Caco-2 (cell line): ENCODE measurements around the gene GALNTL6. TPM values are rescaled to one million over a fixed set of nuclear protein-coding genes. Genes with fewer than 3 reads are reported as not detected.

Experiments used
- BruUV-seq: library from RNA; stranded (reverse); fragments of 400-500 nt; replicated peaks from 2 replicates; lab custom pipeline; 2021; lab: Mats Ljungman, UMichigan
- CTCF ChIA-PET: fragments of 300-600 bp; sonication (Branson Sonifier 250); formaldehyde crosslinking; loops from one replicate; lab custom pipeline; 2022; ENCODE audit warnings: antibody characterized with exemption; lab: Charles Lee
- POLR2A ChIA-PET: fragments of 300-600 bp; sonication (Branson Sonifier 250); formaldehyde crosslinking; loops from one replicate; lab custom pipeline; 2022; ENCODE audit warnings: antibody characterized with exemption; lab: Charles Lee
- DNase-seq, 2 experiments: peaks; one replicate each; pipeline versions ENCODE4 v3.0.0 to v3.0.0-alpha.2; 2020 to 2022
- H3K27me3 ChIP-seq: replicated peaks from 2 replicates; pipeline ENCODE4 v1.6.0; 2011; ENCODE audit warnings: low read length; ENCODE audit not compliant: control insufficient read depth, insufficient read depth
- H3K36me3 ChIP-seq: 2 replicates; pipeline ENCODE4 v1.5.1; 2011; ENCODE audit warnings: low read length; ENCODE audit not compliant: control insufficient read depth, insufficient read depth
- H3K4me1 ChIP-seq: fragments of 250-450 bp; sonication (Bioruptor Pico); 2 replicates; pipeline ENCODE4 v1.5.1; 2020; ENCODE audit warnings: mild to moderate bottlenecking
- H3K4me3 ChIP-seq: 2 replicates; pipeline ENCODE4 v1.5.1; 2011; ENCODE audit warnings: low read depth, mild to moderate bottlenecking, control low read depth, low read length
- H3K9me3 ChIP-seq: fragments of 250-450 bp; sonication (Bioruptor Pico); 2 replicates; pipeline ENCODE4 v1.5.1; 2020; ENCODE audit warnings: mild to moderate bottlenecking, moderate library complexity
- H3K27ac Mint-ChIP-seq: one replicate; pipeline ENCODE4 v1.8.0; 2022; ENCODE audit warnings: mixed read lengths; ENCODE audit not compliant: unreplicated experiment
- H3K27me3 Mint-ChIP-seq: one replicate; pipeline ENCODE4 v1.8.0; 2022; ENCODE audit warnings: mixed read lengths; ENCODE audit not compliant: insufficient read depth, unreplicated experiment
- H3K36me3 Mint-ChIP-seq: one replicate; pipeline ENCODE4 v1.8.0; 2022; ENCODE audit warnings: mild to moderate bottlenecking, mixed read lengths; ENCODE audit not compliant: insufficient read depth, unreplicated experiment
- H3K4me1 Mint-ChIP-seq: one replicate; pipeline ENCODE4 v1.8.0; 2022; ENCODE audit warnings: low read depth, mixed read lengths; ENCODE audit not compliant: unreplicated experiment
- H3K4me3 Mint-ChIP-seq: one replicate; pipeline ENCODE4 v1.8.0; 2022; ENCODE audit warnings: mild to moderate bottlenecking, moderate library complexity, mixed read lengths; ENCODE audit not compliant: unreplicated experiment
- H3K9me3 Mint-ChIP-seq: one replicate; pipeline ENCODE4 v1.8.0; 2022; ENCODE audit warnings: mixed read lengths; ENCODE audit not compliant: unreplicated experiment
- intact Hi-C: fragments of 100-400 bp; cut with micrococcal nuclease; formaldehyde crosslinking; loops from one replicate; pipeline ENCODE4 v1.10.0; 2022; ENCODE audit not compliant: unreplicated experiment
- total RNA-seq: library from RNA; stranded (reverse); gene quantifications from 2 replicates; pipeline ENCODE4 v1.2.3, GENCODE V29; 2022
- TF ChIP-seq, protein P1 (sequence below), 2 experiments: fragments of 200-600 bp in 1 of 2; IDR thresholded peaks; 1 replicate in 1 of 2; 2 replicates in 1 of 2; pipeline versions ENCODE4 v1.5.1 to v1.8.0; 2011 to 2022; ENCODE audit warnings: antibody characterized with exemption in 1 of 2, control low read depth in 1 of 2, inconsistent platforms in 1 of 2, low read depth in 1 of 2, low read length in 1 of 2, mild to moderate bottlenecking in 1 of 2, moderate library complexity in 1 of 2; ENCODE audit not compliant: insufficient read depth in 1 of 2, severe bottlenecking in 1 of 2, unreplicated experiment in 1 of 2

The GALNTL6 gene
- total RNA-seq, 1 experiment from 2014 or later = not detected

- Mint-ChIP-seq H3K4me3 (no peak overlapping the region), H3K27ac (no peak overlapping the region), H3K36me3 (no peaks in the 10 kb centered on the region), H3K4me1 (no peaks in the 10 kb centered on the region), H3K27me3 (no peaks in the 10 kb centered on the region), H3K9me3 (no peaks in the 10 kb centered on the region)
- BruUV-seq = no TSS peak
- POLR2A ChIA-PET = no interaction called here
- no peak for DNase-seq
- Histone ChIP-seq H3K27me3 (no peaks in the 10 kb centered on the region), H3K4me1 (no peaks in the 10 kb centered on the region), H3K9me3 (no peaks in the 10 kb centered on the region), H3K36me3 (no peaks in the 10 kb centered on the region), H3K4me3 (no peak overlapping the region)
- TF ChIP-seq, protein P1, sequence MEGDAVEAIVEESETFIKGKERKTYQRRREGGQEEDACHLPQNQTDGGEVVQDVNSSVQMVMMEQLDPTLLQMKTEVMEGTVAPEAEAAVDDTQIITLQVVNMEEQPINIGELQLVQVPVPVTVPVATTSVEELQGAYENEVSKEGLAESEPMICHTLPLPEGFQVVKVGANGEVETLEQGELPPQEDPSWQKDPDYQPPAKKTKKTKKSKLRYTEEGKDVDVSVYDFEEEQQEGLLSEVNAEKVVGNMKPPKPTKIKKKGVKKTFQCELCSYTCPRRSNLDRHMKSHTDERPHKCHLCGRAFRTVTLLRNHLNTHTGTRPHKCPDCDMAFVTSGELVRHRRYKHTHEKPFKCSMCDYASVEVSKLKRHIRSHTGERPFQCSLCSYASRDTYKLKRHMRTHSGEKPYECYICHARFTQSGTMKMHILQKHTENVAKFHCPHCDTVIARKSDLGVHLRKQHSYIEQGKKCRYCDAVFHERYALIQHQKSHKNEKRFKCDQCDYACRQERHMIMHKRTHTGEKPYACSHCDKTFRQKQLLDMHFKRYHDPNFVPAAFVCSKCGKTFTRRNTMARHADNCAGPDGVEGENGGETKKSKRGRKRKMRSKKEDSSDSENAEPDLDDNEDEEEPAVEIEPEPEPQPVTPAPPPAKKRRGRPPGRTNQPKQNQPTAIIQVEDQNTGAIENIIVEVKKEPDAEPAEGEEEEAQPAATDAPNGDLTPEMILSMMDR (IDR thresholded peaks at IDR 0.05; ENCODE audit: insufficient read depth in 1 of 2, low read depth in 1 of 2, low read length in 1 of 2, severe bottlenecking in 1 of 2, unreplicated experiment in 1 of 2) = no peak
- intact Hi-C loops = no loop called here
- CTCF ChIA-PET = no interaction called here
These were observed 1029.6 kb downstream of the GALNTL6 start for GRCh38 chr4:172842779-172843178.

DNA sequence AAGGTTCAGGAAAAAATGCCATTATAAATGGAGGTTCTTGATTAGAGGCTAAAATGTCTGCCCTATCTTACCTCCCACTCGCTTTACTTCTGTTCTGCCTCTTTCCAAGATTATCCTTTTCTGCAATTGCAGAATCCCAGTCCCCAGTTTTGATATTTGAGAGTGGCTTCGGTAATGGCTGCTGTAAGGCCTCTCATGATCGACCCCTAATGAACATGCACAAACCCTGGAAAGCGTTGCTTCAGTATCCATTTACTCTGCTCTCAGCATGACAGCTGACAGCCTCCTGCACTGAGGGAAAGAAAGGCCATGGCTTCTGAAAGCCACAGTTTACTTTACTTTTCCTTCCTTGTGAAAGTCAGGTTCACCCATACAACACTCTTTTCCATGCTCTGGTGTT is 1030.0 kb downstream of the GALNTL6 start:
- CTCF ChIA-PET = no interaction called here
- H3K4me1 Mint-ChIP-seq = no peaks in the 10 kb centered on the region
- POLR2A ChIA-PET = no interaction called here
- no peaks in the 10 kb centered on the region for H3K9me3 Mint-ChIP-seq
- TF ChIP-seq, protein P1 (IDR thresholded peaks at IDR 0.05; ENCODE audit: insufficient read depth in 1 of 2, low read depth in 1 of 2, low read length in 1 of 2, severe bottlenecking in 1 of 2, unreplicated experiment in 1 of 2) = no peak
- no peak overlapping the region for H3K4me3 Mint-ChIP-seq
- H3K27me3 Mint-ChIP-seq = no peaks in the 10 kb centered on the region
- no peak overlapping the region for H3K27ac Mint-ChIP-seq
- Histone ChIP-seq H3K4me1 (no peaks in the 10 kb centered on the region), H3K27me3 (no peaks in the 10 kb centered on the region), H3K4me3 (no peak overlapping the region), H3K9me3 (no peaks in the 10 kb centered on the region), H3K36me3 (no peaks in the 10 kb centered on the region)
- no peaks in the 10 kb centered on the region for H3K36me3 Mint-ChIP-seq
- intact Hi-C loops = no loop called here
- DNase-seq = no peak
- no TSS peak for BruUV-seq

- no peak overlapping the region for H3K4me3 Mint-ChIP-seq
- no TSS peak for BruUV-seq
- CTCF ChIA-PET = no interaction called here
- no peaks in the 10 kb centered on the region for H3K4me1 Mint-ChIP-seq
- H3K9me3 ChIP-seq = no peaks in the 10 kb centered on the region
- no peaks in the 10 kb centered on the region for H3K9me3 Mint-ChIP-seq
- POLR2A ChIA-PET = no interaction called here
- no peaks in the 10 kb centered on the region for H3K27me3 Mint-ChIP-seq
- H3K4me3 ChIP-seq = no peak overlapping the region
- TF ChIP-seq, protein P1 (IDR thresholded peaks at IDR 0.05; ENCODE audit: insufficient read depth in 1 of 2, low read depth in 1 of 2, low read length in 1 of 2, severe bottlenecking in 1 of 2, unreplicated experiment in 1 of 2) = no peak
- H3K27me3 ChIP-seq = no peaks in the 10 kb centered on the region
- no peaks in the 10 kb centered on the region for H3K36me3 Mint-ChIP-seq
- no peaks in the 10 kb centered on the region for H3K4me1 ChIP-seq
- no peak for DNase-seq
- intact Hi-C loops = no loop called here
- H3K27ac Mint-ChIP-seq = no peak overlapping the region
- no peaks in the 10 kb centered on the region for H3K36me3 ChIP-seq
These were observed 1031.4 kb downstream of the GALNTL6 start for GRCh38 chr4:172844556-172844955.
